NCI-H460 (cell line): Measurements from ENCODE around the gene SH3GL1. TPM values are rescaled to one million over a fixed set of nuclear protein-coding genes. Genes with fewer than 3 reads are reported as not detected.

ENCODE experiments used
- DNase-seq: peaks from one replicate; pipeline ENCODE4 v3.0.0-alpha.2; 2016; ENCODE audit warnings: low read depth; ENCODE audit errors: extremely low read depth
- total RNA-seq: library from RNA; depleted of rRNA; stranded (reverse); fragments of >200 nt; shearing (Covaris generic); gene quantifications from 2 replicates; pipeline ENCODE4 v1.2.3, GENCODE V29; 2014

Gene SH3GL1
- total RNA-seq, 1 experiment from 2014 or later, result 31.1 TPM

DNA sequence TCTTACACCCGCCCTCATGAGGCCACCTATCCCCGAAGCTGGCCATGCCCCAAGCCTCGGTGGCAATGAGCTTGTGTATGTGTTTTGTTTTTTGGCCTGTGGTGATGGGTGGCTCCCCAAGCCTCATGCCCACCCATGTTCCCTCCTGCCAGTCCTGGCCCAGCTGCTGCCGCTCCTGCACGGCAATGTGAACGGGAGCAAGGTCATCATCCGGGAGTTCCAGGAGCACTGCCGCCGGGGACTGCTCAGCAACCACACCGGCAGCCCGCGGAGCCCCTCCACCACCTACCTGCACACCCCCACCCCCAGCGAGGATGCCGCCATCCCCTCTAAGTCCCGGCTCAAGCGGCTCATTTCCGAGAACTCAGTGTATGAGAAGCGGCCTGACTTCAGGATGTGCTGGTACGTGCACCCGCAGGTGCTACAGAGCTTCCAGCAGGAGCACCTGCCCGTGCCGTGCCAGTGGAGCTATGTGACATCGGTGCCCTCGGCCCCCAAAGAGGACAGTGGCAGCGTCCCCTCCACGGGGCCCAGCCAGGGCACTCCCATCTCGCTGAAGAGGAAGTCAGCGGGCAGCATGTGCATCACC lies 32.7 kb upstream of the SH3GL1 start:
- no peak for DNase-seq

DNA sequence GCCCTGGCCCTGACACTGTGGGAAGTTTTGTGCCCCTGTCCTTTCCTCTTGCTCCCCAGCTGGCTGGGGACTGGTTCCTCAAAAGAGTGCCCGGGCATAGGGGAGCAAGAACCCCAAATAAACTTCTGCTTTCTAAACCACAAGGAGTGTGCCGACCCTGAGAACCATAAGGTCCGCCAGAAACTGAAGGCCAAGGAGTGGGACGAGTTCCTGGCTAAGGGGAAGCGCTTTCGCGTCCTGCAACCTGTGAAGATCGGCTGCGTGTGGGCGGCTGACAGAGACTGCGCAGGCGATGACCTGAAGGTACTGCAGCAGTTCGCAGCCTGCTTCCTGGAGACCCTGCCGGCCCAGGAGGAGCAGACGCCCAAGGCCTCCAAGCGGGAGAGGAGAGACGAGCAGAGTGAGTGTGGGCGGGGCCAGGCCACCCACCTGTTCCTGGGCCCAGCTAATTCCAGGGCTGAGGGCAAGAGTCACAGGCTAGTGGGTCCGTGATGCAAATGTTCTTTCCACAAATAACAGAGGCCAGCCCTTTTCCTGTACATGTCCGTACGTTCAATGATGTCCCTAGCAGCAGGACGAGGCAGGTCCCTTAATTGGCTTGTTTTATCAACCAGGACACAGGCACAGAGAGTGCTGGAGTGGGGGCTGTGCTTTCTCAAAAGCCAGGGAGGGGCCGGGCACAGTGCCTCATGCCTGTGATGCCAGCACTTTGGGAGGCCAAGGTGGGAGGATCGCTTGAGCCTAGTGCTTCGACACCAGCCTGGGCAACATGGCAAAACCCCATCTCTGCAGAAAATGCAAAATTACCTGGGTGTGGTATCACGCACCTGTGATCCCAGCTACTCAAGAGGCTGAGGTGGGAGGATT lies 31.7 kb upstream of the SH3GL1 start:
- DNase-seq, result no peak

DNA sequence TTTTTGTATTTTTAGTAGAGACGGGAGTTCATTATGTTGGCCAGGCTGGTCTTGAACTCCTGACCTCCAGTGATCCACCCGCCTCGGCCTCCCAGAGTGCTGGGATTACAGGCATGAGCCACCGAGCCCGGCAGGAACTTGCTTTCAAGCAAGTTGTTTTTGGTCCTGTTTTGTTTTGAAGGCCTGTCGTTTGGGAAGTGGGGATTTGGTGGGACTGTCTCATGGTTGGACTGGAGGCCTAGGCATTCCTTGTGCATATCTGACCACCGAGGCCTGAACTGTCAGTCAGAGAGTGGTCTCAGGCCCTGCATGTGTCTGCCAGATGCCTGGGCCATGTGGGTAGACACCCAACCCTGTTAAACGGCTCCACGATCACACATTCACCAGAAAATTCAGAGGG lies 30.9 kb upstream of the SH3GL1 start:
- no peak for DNase-seq

DNA sequence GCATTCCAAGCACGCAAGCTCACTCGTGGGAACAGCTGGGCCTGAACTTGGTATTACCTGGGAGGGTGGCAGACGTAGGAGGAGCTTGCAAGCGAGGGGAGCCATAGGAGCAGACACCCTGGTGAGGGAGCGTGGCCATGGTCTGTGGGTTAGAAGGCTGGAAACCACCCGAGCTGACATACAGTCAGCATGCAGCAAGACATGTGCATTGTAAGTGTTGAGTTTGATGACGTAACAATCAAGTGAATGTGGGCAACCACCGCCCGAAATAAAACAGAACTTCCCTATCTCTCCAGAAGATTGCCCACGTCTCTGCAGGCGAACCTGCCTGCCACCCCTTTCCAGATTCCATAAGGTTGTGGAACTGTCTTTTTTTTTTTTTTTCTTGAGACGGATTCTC lies 30.4 kb upstream of the SH3GL1 start:
- no peak for DNase-seq

DNA sequence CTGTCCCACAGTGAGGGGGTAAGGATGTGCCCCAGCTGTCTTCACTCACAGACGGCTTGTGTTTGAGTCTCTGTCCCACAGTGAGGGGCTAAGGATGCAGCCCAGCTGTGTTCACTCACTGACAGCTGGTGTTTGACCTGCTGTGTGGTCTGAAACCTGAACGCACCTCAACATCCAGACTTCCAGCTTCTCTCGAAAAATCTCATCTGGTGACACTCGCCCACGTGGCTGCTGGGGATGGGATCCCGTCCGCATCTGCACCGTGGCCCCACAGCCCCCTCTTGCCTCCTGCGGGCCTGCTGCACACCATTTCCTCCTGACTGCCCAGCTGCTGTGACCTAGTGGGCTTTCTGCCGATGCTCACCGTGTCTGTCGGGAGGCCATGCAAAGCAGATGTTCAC lies 29.4 kb upstream of the SH3GL1 start:
- no peak for DNase-seq

DNA sequence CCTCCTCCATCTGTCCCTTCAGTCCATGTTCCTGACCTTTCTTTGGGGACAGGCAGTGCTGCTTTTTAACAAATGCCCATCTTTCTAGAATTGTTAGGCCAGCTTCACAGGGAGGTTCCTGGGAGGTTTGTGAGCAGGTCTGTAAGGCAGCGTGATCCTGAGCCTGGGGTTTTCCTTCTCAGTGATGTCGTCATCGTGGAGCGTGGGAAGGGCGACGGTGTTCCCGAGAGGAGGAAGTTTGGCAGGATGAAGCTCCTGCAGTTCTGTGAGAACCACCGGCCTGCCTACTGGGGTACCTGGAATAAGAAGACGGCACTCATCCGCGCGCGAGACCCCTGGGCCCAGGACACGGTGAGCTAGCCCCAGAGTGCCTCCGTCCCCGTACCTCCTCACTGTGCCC lies 28.9 kb upstream of the SH3GL1 start:
- DNase-seq, result no peak

DNA sequence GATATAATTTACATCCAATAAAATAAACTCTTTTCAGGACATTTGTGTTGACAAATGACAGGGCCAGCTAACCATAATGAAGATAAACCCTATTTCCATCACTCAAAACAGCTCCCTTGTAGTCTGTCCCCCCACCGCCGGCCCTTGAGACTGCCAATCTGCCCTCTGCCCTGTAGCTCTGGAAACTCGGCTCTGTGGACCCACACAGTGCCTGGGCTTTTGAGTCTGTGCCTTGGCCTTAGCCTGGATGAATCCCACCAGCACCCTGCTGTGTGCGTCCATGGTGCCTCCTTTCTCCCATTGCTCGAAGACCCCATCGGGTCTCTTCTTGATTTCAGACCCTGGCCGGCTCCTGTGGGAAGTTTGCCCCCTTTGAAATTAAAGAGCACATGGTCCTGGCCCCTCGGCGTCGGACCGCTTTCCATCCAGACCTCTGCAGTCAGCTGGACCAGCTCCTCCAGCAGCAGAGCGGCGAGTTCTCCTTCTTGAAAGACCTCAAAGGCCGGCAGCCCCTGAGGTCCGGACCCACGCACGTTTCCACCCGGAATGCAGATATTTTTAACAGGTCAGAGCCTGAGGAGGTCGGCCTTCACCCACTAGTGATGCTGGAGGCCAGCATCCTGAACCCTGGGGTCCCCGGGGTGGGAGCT lies 28.1 kb upstream of the SH3GL1 start:
- DNase-seq, result no peak

DNA sequence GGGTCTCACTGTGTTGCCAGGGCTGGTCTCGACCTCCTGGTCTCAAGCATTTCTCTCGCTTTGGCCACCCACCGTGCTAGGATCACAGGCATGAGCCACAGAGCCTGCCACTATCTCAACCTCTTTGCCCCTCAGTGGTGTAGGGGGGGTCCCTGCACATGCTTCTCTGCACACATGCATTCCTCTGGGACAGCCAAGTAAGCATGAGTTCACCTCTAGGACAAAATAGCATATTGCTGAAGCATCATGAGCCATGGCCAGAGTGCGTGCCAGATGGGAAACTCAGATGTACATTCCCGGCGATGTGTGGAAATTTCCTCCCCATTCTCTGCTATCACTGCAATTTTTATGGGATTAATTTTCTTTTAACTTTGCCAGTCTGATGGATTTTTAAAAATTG lies 25.2 kb upstream of the SH3GL1 start:
- DNase-seq, result no peak

DNA sequence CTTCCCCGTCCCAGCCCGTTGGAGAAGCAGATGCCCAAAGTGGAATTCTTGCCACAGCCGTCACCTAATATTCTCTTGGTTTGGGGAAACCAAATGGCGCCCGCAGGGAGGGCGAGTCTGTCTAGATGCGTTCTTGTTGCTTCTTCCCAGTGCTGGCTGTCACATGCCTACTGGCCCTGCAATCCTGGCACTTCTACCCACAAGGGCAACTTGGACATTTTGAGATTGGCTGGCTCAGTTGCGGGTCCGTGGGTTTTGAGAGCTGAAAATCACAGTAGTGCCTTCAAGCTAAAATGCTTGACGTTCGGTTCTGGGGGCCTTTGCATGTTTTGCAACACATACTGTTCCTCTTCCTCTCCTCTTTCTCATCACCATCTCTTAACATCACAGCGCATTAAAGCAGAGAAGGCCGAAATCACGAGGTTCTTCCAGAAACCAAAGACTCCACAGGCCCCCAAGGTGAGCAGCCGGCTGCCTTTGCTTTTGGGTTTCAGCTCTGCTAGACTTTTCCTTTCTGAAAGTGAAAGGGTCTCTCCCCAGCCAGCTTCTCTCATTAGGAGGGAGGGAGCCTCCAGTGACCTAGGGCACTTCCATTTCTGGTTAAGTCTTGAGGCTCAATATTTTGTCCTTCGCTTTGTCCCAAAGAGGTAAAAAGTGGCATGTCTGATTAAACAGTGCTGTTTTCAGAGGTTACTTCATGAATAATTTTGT lies 23.2 kb upstream of the SH3GL1 start:
- DNase-seq, result no peak

DNA sequence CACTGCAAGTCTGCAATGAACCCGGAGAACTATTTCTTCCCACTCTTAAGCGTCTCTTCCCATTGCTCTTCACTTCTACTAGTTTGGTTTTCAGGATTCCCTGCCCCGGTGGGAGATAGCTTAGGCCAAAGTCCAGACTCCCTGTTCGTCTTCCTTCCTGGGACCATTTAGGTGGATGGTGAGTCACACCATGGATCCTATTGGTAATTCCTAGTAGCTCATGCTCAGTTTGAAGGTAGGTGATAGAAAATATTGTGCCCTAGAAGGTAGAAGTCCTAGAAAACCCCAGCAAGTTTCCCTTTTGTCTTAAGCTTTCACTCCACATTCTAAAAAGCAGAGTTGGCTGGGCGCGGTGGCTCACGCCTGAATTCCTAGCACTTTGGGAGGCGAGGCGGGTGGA lies 15.9 kb upstream of the SH3GL1 start:
- no peak for DNase-seq

DNA sequence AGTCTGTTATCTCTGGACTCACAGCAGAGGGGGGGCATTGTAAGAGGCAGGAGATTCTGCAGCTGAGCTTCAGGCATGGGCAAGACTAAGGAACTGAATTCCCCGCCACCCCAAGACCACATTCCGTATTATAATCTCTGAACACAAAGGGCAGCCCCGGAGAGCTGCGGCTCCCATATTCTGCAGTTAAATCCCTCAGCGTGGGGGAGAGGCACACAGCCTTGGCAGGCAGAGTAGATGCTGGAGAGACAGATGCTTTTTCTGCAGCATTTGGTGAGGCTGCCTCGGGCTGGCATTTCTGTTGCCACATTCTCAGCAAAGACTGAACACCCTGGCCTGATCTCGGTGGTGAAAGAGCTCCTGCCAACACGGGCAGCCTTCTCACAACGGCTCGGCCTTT lies 15.0 kb upstream of the SH3GL1 start:
- DNase-seq, result no peak

DNA sequence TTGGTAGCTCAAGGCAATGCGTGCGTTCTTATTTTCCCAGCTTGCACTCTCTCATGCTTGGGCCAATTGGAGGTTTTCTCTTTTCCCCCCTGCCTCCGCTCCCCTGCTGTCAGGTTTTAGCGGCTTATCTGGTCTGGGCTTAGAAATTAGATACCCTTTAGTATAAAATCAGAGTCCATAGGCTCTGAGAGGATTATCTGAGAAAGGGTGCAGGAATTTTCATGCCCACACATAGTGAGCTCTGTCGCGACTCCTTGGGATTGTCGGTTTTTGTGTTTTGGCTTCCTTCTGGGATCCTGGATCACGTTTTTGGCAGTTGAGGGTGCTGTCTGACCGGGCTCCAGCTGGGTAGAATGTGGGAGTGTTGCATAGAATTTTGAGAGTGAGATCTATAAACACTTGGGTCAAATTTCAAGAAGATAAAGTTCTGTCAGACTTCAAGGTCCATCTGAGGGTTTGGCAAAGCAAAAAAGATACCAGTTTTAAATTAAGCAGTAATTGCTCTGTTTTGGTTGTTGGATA lies 14.5 kb upstream of the SH3GL1 start:
- no peak for DNase-seq

DNA sequence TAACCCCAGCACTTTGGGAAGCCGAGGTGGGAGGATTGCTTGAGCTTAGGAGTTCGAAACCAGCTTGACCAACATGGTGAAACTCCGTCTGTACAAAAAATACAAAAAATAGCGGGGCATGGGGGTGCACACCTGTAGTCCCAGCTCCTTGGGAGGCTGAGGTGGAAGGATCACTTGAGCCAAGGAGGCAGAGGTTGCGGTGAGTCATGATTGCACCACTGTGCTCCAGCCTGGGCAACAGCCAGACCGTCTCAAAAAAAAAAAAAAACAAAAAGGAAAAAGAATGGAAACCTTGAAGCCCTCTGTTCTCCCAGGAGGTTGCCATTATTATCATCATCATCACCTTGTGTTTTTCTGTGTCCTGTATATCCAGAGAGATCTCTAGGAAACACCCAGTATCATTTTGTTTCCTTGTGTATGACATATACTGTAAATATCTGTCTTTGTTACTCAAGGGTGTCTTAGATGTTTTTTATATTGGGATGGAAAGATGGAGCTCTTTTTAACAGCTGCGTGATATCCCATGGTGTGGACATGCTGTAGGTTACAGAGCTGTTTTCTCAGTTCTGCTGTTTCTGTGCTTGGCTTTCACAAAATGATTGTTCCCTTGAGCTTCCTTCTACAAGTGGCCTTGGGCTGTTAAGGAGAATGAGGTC lies 13.9 kb upstream of the SH3GL1 start:
- DNase-seq, result no peak

DNA sequence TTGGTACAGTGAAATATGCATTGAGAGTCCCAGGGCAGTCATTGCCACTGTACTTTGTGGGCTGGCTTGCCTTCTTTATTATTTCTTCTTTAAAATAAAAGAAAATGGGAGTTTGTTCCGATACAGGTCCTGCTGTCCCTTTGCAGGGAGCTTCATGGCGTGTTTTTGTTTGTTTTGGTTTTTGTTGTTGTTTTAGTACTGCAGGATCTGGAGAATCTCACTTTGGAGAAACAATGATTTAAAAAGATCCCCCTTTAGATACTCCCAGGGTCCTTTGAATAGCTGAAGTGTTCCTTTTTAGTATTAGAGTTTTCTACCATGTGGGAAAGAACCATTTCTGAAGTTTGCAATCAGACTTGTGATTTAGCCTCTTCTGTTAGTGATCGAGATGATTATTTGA lies 13.2 kb upstream of the SH3GL1 start:
- no peak for DNase-seq

DNA sequence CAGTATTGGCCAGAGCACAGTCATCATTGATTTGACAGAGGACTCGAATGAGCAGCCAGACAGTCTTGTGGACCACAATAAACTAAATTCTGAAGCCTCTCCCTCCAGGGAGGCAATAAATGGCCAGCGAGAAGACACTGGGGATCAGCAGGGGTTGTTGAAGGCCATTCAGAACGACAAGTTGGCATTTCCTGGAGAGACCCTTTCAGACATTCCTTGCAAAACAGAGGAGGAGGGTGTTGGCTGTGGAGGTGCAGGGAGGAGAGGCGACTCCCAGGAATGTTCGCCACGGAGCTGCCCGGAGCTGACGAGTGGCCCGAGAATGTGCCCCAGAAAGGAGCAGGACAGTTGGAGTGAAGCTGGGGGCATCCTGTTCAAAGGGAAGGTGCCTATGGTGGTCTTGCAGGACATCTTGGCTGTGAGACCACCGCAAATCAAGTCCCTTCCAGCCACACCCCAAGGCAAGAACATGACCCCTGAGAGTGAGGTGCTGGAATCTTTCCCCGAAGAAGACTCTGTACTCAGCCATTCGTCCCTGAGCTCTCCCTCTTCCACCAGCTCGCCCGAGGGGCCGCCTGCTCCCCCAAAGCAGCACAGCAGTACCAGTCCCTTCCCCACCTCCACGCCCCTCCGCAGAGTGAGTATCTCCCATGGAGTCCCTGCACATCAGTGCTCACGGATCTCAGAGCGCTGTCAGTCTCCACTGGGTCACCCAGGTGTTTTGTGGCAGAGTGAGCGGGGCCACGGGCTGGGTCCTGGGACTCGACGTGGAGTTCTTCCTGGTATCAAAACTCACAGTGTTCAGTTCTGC lies 9.0 kb upstream of the SH3GL1 start:
- DNase-seq, result no peak

DNA sequence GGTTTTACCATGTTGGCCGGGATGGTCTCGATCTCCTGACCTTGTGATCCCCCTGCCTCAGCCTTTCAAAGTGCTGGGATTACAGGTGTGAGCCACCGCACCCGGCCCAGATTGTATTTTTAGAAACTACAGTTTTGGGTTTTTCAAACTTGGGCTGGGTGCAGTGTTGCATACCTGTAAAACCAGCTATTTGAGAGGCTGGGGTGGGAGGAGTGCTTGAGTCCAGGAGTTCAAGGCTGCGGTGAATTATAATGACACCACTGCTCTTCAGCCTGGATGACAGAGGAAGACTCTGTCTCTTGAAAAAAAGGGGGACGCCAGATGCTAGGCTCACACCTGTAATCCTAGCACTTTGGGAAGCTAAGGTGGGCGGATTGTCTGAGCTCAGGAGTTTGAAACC lies 6.3 kb upstream of the SH3GL1 start:
- no peak for DNase-seq

DNA sequence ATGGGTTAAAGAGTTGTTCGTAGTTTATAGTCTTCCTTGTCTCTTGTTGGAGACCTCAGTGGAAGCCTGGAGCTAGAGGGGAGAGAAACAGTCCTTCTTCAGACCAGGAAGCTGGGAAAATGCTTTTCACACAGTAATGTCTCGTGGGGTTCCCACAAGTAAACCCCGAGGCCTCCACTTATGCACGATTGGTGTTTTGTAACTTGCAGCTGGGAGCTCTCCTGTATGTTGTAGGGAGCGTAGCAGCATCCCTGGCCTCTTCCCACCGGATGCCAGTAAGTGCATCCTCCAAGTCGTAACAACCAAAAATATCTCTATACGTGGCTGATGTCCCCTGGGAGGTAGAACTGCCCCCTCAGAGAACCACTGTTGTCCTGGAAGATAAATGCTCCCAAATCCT lies 5.6 kb upstream of the SH3GL1 start:
- no peak for DNase-seq

DNA sequence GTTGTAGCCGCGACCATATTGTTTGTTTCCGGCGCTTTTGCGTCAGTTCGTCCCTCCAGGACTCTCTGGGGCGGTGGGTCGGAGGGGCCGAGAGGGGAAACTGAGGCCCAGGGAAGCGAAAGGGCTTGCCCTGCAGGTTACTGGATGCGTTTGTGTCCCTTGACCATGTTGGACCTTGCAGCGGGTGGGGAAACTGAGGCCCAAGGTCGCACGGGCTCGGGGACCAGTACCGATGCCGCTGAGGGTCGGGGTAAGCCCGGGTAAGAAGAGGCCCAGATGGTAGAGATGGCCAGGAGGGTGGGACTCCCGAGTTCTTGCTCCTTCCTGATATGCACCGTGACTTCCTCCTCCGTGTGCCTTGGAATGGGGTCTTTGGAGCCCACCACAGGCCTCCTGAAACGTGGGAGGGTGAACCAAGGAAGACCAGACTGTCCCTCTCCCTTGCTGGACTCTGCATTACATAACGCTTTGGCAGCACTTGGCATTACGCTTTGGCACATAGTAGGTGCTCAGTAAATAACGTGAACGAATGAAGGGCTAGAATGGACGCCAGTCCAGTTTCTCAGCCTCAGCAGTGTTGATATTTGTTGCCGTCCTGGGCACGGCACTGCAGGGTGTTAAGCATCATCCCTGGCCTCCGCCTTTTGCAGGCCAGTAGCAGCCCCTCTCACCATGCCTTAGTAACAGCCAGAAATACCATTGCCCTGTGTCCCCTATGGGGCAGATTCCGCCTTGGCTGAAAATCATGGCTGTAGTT lies 2.8 kb upstream of the SH3GL1 start:
- no peak for DNase-seq
